Thoracic aorta endothelial cell (primary cell): ENCODE measurements around the gene INSM1. TPM values are rescaled to one million over a fixed set of nuclear protein-coding genes. Genes with fewer than 3 reads are reported as not detected.

Source experiments
- total RNA-seq: library from RNA; depleted of rRNA; stranded (reverse); fragments of >200 nt; gene quantifications from 2 replicates; pipeline ENCODE4 v1.2.3, GENCODE V29; 2012

The INSM1 gene, protein sequence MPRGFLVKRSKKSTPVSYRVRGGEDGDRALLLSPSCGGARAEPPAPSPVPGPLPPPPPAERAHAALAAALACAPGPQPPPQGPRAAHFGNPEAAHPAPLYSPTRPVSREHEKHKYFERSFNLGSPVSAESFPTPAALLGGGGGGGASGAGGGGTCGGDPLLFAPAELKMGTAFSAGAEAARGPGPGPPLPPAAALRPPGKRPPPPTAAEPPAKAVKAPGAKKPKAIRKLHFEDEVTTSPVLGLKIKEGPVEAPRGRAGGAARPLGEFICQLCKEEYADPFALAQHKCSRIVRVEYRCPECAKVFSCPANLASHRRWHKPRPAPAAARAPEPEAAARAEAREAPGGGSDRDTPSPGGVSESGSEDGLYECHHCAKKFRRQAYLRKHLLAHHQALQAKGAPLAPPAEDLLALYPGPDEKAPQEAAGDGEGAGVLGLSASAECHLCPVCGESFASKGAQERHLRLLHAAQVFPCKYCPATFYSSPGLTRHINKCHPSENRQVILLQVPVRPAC
- not detected in 2 replicates for total RNA-seq

DNA sequence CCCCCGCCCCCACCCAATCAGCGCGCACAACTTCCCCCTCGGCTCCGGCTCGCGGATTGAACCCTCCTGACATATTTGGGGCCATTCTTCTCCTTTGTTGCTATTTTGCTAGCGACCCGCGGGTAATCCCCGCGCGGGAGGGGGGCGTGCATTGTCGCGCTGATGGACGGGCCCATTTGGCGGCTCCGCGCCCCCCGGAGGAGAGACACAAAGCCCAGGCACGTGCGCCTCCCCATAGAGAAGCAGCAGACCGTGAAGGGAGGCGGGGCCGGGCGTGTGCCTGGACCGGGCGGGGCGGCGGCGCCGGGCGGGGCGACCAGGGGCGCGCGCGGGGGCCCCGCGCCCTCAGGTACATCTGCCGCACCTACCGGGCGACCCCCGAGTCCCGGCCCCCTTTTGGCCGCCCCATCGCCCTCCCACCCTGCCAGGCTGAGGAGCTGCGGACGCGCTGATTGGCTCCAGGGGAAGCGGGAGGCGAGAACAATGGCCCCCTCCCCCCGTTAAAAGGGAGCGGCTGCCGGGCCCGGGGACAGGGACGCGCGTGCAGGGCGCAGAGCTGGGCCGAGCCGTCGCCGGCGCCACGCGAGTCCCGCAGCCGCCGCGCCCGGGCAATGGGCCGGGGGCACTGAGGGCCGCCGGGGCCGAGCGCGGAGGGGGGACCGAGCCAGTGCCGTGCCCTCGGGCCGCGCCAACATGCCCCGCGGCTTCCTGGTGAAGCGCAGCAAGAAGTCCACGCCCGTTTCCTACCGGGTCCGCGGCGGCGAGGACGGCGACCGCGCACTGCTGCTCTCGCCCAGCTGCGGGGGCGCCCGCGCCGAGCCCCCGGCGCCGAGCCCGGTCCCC lies at the start of gene INSM1:
TSS of gene INSM1 (plus strand) at position 530 of the 843 bp plus-strand sequence. CDS start at position 694, 164 bp downstream.

